HCT116 (cell line): Measurements from ENCODE around the gene PRSS53. TPM values are rescaled to one million over a fixed set of nuclear protein-coding genes. Genes with fewer than 3 reads are reported as not detected.
A peak's percentile ranks its signal among the peaks of the same experiment; 100 is the strongest.

Experiments used
- ATAC-seq: fragments of 200-7000 bp; cut with Tn5 transposase; 2 replicates; pipeline ENCODE4 v1.9.1; 2020; ENCODE audit warnings: mild to moderate bottlenecking, moderate library complexity
- BruUV-seq: library from RNA; stranded (reverse); fragments of 400-500 nt; replicated peaks from 2 replicates; lab custom pipeline; 2021; lab: Mats Ljungman, UMichigan
- CTCF ChIA-PET: fragments of 300-600 bp; sonication (Branson Sonifier 250); formaldehyde crosslinking; loops from one replicate; lab custom pipeline; 2021; ENCODE audit warnings: antibody characterized with exemption; lab: Charles Lee
- POLR2A ChIA-PET: fragments of 300-600, 350-600 bp; sonication (Branson Sonifier 250); formaldehyde crosslinking; loops from one replicate; lab custom pipeline; 2021; ENCODE audit warnings: antibody characterized with exemption; lab: Charles Lee
- RAD21 ChIA-PET, 2 experiments: fragments of 300-600 bp; sonication (Branson Sonifier 250); formaldehyde crosslinking; loops; one replicate each; lab custom pipeline; 2023; ENCODE audit warnings: low total read pairs in 2 of 2; ENCODE audit not compliant: uncharacterized antibody in 2 of 2, unreplicated experiment in 2 of 2, low non-redundant PET in 1 of 2; lab: Charles Lee
- DNase-seq: peaks from one replicate; pipeline ENCODE4 v3.0.0-alpha.2; 2010; ENCODE audit warnings: low read depth, low spot score
- H2AFZ ChIP-seq: fragments of 200-600 bp; shearing (Covaris generic), sonication (generic); 2 replicates; pipeline ENCODE4 v1.6.1; 2017; ENCODE audit warnings: low read depth, mixed run types, mixed read lengths, antibody characterized with exemption, low read length; ENCODE audit not compliant: poor library complexity, severe bottlenecking
- H3K27ac ChIP-seq: 2 replicates; pipeline ENCODE4 v1.5.1; 2012; ENCODE audit warnings: low read depth, low read length
- H3K27me3 ChIP-seq: fragments of 200-600 bp; sonication (generic); 2 replicates; pipeline ENCODE4 v1.6.1; 2016; ENCODE audit warnings: mixed run types, low read length, mixed read lengths; ENCODE audit not compliant: insufficient read depth
- H3K36me3 ChIP-seq, 2 experiments: fragments of 200-500 bp in 1 of 2; fragments of 200-600 bp in 1 of 2; sonication (Bioruptor generic) in 1 of 2; sonication (generic) in 1 of 2; 2 replicates each; pipeline versions ENCODE4 v1.5.1 to v1.6.1; 2014 to 2016; ENCODE audit warnings: low read length in 2 of 2, inconsistent platforms in 1 of 2, mixed read lengths in 1 of 2, mixed run types in 1 of 2; ENCODE audit not compliant: insufficient read depth in 2 of 2, control insufficient read depth in 1 of 2
- H3K4me1 ChIP-seq, 2 experiments: fragments of 200-600 bp in 1 of 2; sonication (generic) in 1 of 2; 2 replicates each; pipeline versions ENCODE4 v1.5.1 to v1.6.1; 2012 to 2017; ENCODE audit warnings: low read length in 2 of 2, inconsistent platforms in 1 of 2, mild to moderate bottlenecking in 1 of 2, mixed read lengths in 1 of 2, mixed run types in 1 of 2, moderate library complexity in 1 of 2; ENCODE audit not compliant: insufficient read depth in 2 of 2, control insufficient read depth in 1 of 2
- H3K4me2 ChIP-seq: fragments of 200-600 bp; sonication (generic); 2 replicates; pipeline ENCODE4 v1.6.1; 2017; ENCODE audit warnings: mixed run types, low read length, mixed read lengths
- H3K4me3 ChIP-seq, 2 experiments: fragments of 200-600 bp in 1 of 2; sonication (generic) in 1 of 2; replicated peaks in 1 of 2; 2 replicates each; pipeline ENCODE4 v1.5.1; 2011 to 2016; ENCODE audit warnings: low read length in 2 of 2, control low read depth in 1 of 2, low read depth in 1 of 2, mild to moderate bottlenecking in 1 of 2, mixed read lengths in 1 of 2, mixed run types in 1 of 2
- H3K79me2 ChIP-seq: fragments of 200-600 bp; sonication (generic); 2 replicates; pipeline ENCODE4 v1.6.1; 2017; ENCODE audit warnings: mild to moderate bottlenecking, mixed run types, low read length, moderate library complexity, mixed read lengths; ENCODE audit not compliant: insufficient read depth
- H3K9ac ChIP-seq: fragments of 200-600 bp; sonication (generic); 2 replicates; pipeline ENCODE4 v1.6.1; 2016; ENCODE audit warnings: low read length, mixed read lengths
- H3K9me2 ChIP-seq: fragments of 200-600 bp; sonication (generic), shearing (Covaris generic); 2 replicates; pipeline ENCODE4 v1.6.1; 2017; ENCODE audit warnings: mixed run types, mild to moderate bottlenecking, moderate library complexity; ENCODE audit not compliant: insufficient read depth
- H3K9me3 ChIP-seq, 2 experiments: fragments of 200-500 bp in 1 of 2; fragments of 200-600 bp in 1 of 2; sonication (Bioruptor generic) in 1 of 2; sonication (generic) in 1 of 2; 2 replicates each; pipeline ENCODE4 v1.6.1; 2014 to 2017; ENCODE audit warnings: low read length in 2 of 2, mixed read lengths in 2 of 2, inconsistent platforms in 1 of 2, low read depth in 1 of 2, mild to moderate bottlenecking in 1 of 2, mixed run types in 1 of 2, moderate library complexity in 1 of 2; ENCODE audit not compliant: control insufficient read depth in 1 of 2, insufficient read depth in 1 of 2
- H4K20me1 ChIP-seq: fragments of 200-600 bp; sonication (generic), shearing (Covaris generic); 2 replicates; pipeline ENCODE4 v1.6.1; 2017; ENCODE audit warnings: mixed run types, mild to moderate bottlenecking, moderate library complexity; ENCODE audit not compliant: insufficient read depth
- CBX3 ChIP-seq: IDR thresholded peaks from 2 replicates; pipeline ENCODE4 v1.6.1; 2012; ENCODE audit warnings: low read depth
- CEBPB ChIP-seq: IDR thresholded peaks from 2 replicates; pipeline ENCODE4 v1.6.1; 2012; ENCODE audit warnings: low read depth
- EGR1 ChIP-seq: IDR thresholded peaks from 2 replicates; pipeline ENCODE4 v1.6.1; 2012; ENCODE audit warnings: low read depth
- ELF1 ChIP-seq: IDR thresholded peaks from 2 replicates; pipeline ENCODE4 v1.6.1; 2012; ENCODE audit warnings: low read depth, borderline replicate concordance
- EZH2phosphoT487 ChIP-seq: fragments of 200-600 bp; IDR thresholded peaks from 2 replicates; pipeline ENCODE4 v1.6.1; 2018; ENCODE audit warnings: antibody characterized with exemption, borderline replicate concordance
- FOSL1 ChIP-seq: IDR thresholded peaks from 2 replicates; pipeline ENCODE4 v1.6.1; 2012; ENCODE audit warnings: low read depth
- POLR2A ChIP-seq: IDR thresholded peaks from 2 replicates; pipeline ENCODE4 v1.7.0; 2011; ENCODE audit warnings: borderline replicate concordance; ENCODE audit not compliant: insufficient read depth, insufficient read length; ENCODE audit errors: extremely low read depth
- POLR2AphosphoS5 ChIP-seq: IDR thresholded peaks from 2 replicates; pipeline ENCODE4 v1.6.1; 2011; ENCODE audit warnings: mild to moderate bottlenecking, low read depth, low read length, moderate library complexity
- RAD21 ChIP-seq: IDR thresholded peaks from 2 replicates; pipeline ENCODE4 v1.6.1; 2012; ENCODE audit warnings: low read depth, mild to moderate bottlenecking
- SIN3A ChIP-seq: IDR thresholded peaks from 2 replicates; pipeline ENCODE4 v1.6.1; 2012; ENCODE audit warnings: low read depth
- SP1 ChIP-seq: IDR thresholded peaks from 2 replicates; pipeline ENCODE4 v1.6.1; 2012; ENCODE audit warnings: low read depth
- SRF ChIP-seq: IDR thresholded peaks from 2 replicates; pipeline ENCODE4 v1.6.1; 2012; ENCODE audit warnings: low read depth
- TCF7L2 ChIP-seq: IDR thresholded peaks from 2 replicates; pipeline ENCODE4 v1.7.0; 2011; ENCODE audit warnings: borderline replicate concordance, inconsistent platforms; ENCODE audit not compliant: insufficient read depth, insufficient read length; ENCODE audit errors: extremely low read depth
- YY1 ChIP-seq: IDR thresholded peaks from 2 replicates; pipeline ENCODE4 v1.6.1; 2011; ENCODE audit warnings: low read length, low read depth, moderate library complexity, mild to moderate bottlenecking; ENCODE audit not compliant: insufficient replicate concordance; ENCODE audit errors: extremely low read depth
- ZFX ChIP-seq: fragments of 450-650 bp; IDR thresholded peaks from 2 replicates; pipeline ENCODE4 v1.6.1; 2017
- ZNF274 ChIP-seq: fragments of 200-500 bp; sonication (Bioruptor generic); IDR thresholded peaks from 2 replicates; pipeline ENCODE4 v1.6.1; 2014; ENCODE audit warnings: mild to moderate bottlenecking, low read depth, low read length, inconsistent platforms
- intact Hi-C: fragments of 100-400 bp; cut with micrococcal nuclease; formaldehyde crosslinking; loops from 2 replicates; pipeline ENCODE4 v1.10.0; 2022
- total RNA-seq: library from RNA; stranded (reverse); gene quantifications from one replicate; pipeline ENCODE4 v1.2.1, GENCODE V29; 2021; ENCODE audit not compliant: unreplicated experiment
- TF ChIP-seq, protein P1 (sequence below), 3 experiments: fragments of 200-600 bp in 1 of 3; sonication (generic) in 1 of 3; IDR thresholded peaks in 2 of 3; conservative IDR thresholded peaks in 1 of 3; 2 replicates each; pipeline ENCODE4 v1.5.1; 2012 to 2017; ENCODE audit warnings: low read depth in 2 of 3, low read length in 2 of 3, antibody characterized with exemption in 1 of 3, borderline replicate concordance in 1 of 3, control low read depth in 1 of 3, mild to moderate bottlenecking in 1 of 3, mixed read lengths in 1 of 3, mixed run types in 1 of 3, moderate library complexity in 1 of 3; ENCODE audit not compliant: insufficient read depth in 1 of 3
- TF ChIP-seq, protein P2 (sequence below): IDR thresholded peaks from 2 replicates; pipeline ENCODE4 v1.6.1; 2012
- TF ChIP-seq, protein P3 (sequence below): IDR thresholded peaks from 2 replicates; pipeline ENCODE4 v1.6.1; 2011; ENCODE audit warnings: mild to moderate bottlenecking, low read length, moderate library complexity; ENCODE audit not compliant: insufficient replicate concordance; ENCODE audit errors: extremely low read depth

PRSS53 gene
- total RNA-seq, 1 experiment from 2014 or later = 11.6 TPM

DNA sequence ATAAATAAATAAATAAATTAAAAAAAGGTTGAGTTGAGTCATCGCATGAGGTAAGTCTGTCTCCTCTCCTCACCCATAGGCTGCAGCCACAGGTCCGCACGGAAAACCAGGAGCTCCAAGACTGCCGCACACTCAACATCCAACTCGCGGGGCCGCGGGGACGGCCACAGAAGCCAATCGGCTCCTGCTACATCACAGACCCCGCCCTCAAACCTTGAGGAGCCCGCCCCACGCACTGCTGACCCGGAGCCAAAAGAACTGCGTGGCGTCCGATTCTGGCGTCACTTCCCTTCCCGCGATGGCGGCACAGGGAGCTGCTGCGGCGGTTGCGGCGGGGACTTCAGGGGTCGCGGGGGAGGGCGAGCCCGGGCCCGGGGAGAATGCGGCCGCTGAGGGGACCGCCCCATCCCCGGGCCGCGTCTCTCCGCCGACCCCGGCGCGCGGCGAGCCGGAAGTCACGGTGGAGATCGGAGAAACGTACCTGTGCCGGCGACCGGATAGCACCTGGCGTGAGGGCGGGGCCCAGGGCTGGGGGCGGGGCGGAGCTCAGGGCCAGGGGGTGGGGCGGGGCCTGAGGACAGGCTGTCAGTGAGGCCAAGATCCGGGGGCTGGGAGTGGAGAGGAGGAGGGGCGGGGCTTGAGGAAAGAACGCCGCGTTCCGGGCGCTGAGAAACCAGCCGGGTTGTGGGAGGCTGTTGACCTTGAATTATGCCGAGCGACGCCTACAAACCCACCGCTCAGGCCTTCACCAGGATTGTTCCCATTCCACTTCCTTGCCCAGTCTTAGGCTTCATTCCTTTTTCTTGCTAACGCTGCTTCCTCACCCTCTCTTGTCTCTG lies 28.9 kb upstream of the PRSS53 start, which contains the start of gene KAT8 (continued):
- TF ChIP-seq, protein P1, sequence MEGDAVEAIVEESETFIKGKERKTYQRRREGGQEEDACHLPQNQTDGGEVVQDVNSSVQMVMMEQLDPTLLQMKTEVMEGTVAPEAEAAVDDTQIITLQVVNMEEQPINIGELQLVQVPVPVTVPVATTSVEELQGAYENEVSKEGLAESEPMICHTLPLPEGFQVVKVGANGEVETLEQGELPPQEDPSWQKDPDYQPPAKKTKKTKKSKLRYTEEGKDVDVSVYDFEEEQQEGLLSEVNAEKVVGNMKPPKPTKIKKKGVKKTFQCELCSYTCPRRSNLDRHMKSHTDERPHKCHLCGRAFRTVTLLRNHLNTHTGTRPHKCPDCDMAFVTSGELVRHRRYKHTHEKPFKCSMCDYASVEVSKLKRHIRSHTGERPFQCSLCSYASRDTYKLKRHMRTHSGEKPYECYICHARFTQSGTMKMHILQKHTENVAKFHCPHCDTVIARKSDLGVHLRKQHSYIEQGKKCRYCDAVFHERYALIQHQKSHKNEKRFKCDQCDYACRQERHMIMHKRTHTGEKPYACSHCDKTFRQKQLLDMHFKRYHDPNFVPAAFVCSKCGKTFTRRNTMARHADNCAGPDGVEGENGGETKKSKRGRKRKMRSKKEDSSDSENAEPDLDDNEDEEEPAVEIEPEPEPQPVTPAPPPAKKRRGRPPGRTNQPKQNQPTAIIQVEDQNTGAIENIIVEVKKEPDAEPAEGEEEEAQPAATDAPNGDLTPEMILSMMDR (IDR thresholded peaks at IDR 0.05 in 2 of 3, conservative IDR thresholded peaks at IDR 0.05 in 1 of 3; ENCODE audit: borderline replicate concordance in 1 of 3, insufficient read depth in 1 of 3, low read depth in 2 of 3, low read length in 2 of 3) = no peak
- TF ChIP-seq POLR2AphosphoS5 (peak; percentile 98), ZFX (no peak), CBX3 (peak; percentile 63; the same call in 1 of the 2 replicates), SRF (peak; percentile 76; the same call in 1 of the 2 replicates), EZH2phosphoT487 (no peak), POLR2A (peak; percentile 56), SIN3A (peak; percentile 73), ELF1 (no peak), FOSL1 (no peak), ZNF274 (no peak), CEBPB (no peak), SP1 (peak; percentile 91), YY1 (peak; percentile 94)
- TF ChIP-seq, all 23 proteins: peak for 9

DNA sequence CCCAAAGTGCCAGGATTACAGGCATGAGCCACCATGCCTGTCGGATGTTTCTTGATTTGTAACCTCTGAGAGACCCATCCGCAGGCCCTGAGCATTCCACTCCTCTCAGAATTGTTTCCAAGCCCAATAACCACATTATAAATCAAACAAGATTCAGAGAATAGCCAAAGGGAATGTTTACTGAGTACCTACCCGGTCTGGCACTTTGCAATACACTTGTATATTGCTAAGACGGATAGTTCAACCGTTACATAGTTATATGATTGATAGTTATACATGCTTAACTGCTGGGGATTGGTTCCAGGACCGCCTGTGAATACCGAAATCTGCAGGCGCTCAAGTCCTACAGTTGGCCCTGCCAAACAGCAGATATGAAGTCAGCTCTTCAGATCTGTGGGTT lies 25.7 kb upstream of the PRSS53 start:
- H3K79me2 ChIP-seq = peaks cover 36% of the 10 kb centered on the region
- H3K27me3 ChIP-seq = no peaks in the 10 kb centered on the region
- no peak overlapping the region for H2AFZ ChIP-seq
- H3K9ac ChIP-seq = no peak overlapping the region
- ChIA-PET CTCF (no interaction called here), POLR2A (interaction anchor here (0.6 to 1.3 kb wide), 3 partner anchors 18 to 42 kb away, joined by 3 to 4 read pairs (median 3); partner anchors contain the start of gene PRSS8), RAD21 (no interaction called here)
- H3K27ac ChIP-seq = 0 out of 2 replicates have a peak overlapping the region, but pooled peaks have one; percentile 34
- no peaks in the 10 kb centered on the region for H3K9me2 ChIP-seq
- H4K20me1 ChIP-seq = peaks cover 4% of the 10 kb centered on the region; the same call in 1 of the 2 replicates
- TF ChIP-seq EGR1 = no peak
- TF ChIP-seq, protein P2, sequence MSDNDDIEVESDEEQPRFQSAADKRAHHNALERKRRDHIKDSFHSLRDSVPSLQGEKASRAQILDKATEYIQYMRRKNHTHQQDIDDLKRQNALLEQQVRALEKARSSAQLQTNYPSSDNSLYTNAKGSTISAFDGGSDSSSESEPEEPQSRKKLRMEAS = no peak
- no peak for TF ChIP-seq RAD21
- no peak for TF ChIP-seq TCF7L2
- no peak for TF ChIP-seq SIN3A
- TF ChIP-seq SRF = no peak
- TF ChIP-seq SP1 = no peak
- no peak for TF ChIP-seq POLR2A
- TF ChIP-seq, protein P3, sequence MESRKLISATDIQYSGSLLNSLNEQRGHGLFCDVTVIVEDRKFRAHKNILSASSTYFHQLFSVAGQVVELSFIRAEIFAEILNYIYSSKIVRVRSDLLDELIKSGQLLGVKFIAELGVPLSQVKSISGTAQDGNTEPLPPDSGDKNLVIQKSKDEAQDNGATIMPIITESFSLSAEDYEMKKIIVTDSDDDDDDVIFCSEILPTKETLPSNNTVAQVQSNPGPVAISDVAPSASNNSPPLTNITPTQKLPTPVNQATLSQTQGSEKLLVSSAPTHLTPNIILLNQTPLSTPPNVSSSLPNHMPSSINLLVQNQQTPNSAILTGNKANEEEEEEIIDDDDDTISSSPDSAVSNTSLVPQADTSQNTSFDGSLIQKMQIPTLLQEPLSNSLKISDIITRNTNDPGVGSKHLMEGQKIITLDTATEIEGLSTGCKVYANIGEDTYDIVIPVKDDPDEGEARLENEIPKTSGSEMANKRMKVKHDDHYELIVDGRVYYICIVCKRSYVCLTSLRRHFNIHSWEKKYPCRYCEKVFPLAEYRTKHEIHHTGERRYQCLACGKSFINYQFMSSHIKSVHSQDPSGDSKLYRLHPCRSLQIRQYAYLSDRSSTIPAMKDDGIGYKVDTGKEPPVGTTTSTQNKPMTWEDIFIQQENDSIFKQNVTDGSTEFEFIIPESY = no peak
- no peaks in the 10 kb centered on the region for H3K9me3 ChIP-seq
- intact Hi-C loops = no loop called here
- DNase-seq (no peak), ATAC-seq (no peak)
- BruUV-seq = no TSS peak
- no peak overlapping the region for H3K4me2 ChIP-seq
- H3K36me3 ChIP-seq = peaks cover 14 to 37% of the 10 kb centered on the region in 2 experiments
- no peak overlapping the region for H3K4me3 ChIP-seq
- peaks cover 7 to 34% of the 10 kb centered on the region in 2 experiments; a peak in 3 of 4 replicates for H3K4me1 ChIP-seq
